Dedifferentiated amniotic fluid mesenchymal stem cell (primary cell): ENCODE measurements around the gene OR5AU1.
A peak's percentile ranks its signal among the peaks of the same experiment; 100 is the strongest.

Experiments
- DNase-seq: peaks from one replicate; pipeline ENCODE4 v3.0.0-alpha.2; 2016; ENCODE audit errors: extremely low spot score

The OR5AU1 gene

DNA sequence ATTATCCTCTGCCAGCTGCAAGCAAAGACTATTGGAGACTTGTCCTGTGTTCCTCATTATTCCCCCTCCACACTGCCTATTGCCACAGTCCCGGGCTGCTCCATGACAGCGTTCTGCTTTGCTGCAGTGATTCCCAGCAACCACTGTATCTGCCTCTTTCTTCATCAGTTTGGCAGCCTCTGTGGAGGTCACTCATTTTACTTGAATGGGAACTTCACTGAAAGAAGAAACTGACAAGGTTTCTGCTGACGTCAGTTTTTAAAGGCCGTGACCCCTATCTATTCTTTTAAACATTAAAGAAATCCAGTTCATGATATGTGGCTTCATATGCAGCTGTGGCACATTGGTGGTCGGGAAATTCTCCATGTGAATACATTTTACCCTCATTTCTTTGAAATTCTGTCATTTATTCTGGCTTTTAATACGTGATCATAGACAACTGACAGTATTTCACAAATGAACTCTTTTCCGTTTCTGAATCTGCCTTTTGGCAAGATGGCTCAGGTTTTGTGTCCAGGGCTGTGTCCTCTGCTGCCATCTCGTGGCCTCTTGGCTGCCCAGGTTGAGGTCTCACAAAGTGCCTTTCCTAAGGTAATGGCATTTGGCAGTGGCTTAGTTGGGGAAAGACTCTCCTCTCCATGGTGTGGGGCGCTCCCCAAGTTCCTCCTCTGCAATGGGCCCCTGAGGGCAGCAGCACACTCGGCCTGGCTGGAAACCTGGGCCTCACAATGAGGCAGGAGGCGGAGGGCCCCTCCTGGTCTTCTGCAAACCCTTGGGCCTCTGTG, 49.2 kb downstream of the OR5AU1 start:
- peak; percentile 65 for DNase-seq

DNA sequence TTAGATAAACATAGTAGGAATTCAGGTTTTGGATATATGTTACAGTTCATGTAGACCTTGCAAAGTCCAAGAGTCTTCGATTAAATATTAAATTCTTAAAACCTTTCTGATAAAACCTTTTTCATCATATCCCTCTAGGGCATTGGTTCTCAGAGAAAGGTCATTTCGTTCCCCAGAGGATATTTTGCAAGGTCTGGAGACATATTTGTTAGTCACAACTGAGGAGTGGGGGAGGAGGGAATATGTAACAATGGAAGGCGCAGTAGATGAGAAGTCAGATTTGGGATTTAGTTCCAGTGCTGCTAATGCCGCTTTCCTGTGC, 49.7 kb downstream of the OR5AU1 start:
- no peak for DNase-seq

DNA sequence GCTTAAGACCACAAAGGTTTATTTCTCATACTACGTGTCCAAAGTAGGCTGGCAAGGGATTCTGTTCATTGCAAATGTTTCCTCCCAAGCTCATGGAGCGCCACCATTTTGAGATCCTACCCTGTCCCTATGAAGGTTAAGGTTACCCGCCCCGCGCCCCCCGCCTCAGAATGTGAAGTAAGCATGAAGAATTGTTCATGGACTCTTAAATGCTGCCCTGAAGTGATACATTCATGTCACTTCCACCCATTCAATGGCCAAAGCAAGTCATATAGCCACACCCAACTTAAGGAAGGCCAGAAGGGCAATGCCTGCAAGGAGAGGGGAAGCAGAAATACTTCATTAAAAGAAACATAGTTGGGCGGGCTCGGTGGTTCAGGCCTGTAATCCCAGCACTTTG, 50.8 kb downstream of the OR5AU1 start:
- DNase-seq: no peak
